Upper lobe of left lung (tissue), 4 donors: ENCODE measurements around the gene CACNA1A.

Source experiments
- CTCF ChIP-seq, 6 experiments: fragments of 450-650 bp in 4 of 6; fragments of 200-600 bp in 2 of 6; sonication (generic) in 2 of 6; IDR thresholded peaks; one replicate each; pipeline ENCODE4 v1.5.1; 2016 to 2019; ENCODE audit warnings: antibody characterized with exemption in 6 of 6
- POLR2A ChIP-seq, 4 donors: fragments of 450-650 bp; IDR thresholded peaks; one replicate each; pipeline ENCODE4 v1.5.1; 2016 to 2017; ENCODE audit warnings: antibody characterized with exemption in 4 of 4, mild to moderate bottlenecking in 2 of 4

DNA sequence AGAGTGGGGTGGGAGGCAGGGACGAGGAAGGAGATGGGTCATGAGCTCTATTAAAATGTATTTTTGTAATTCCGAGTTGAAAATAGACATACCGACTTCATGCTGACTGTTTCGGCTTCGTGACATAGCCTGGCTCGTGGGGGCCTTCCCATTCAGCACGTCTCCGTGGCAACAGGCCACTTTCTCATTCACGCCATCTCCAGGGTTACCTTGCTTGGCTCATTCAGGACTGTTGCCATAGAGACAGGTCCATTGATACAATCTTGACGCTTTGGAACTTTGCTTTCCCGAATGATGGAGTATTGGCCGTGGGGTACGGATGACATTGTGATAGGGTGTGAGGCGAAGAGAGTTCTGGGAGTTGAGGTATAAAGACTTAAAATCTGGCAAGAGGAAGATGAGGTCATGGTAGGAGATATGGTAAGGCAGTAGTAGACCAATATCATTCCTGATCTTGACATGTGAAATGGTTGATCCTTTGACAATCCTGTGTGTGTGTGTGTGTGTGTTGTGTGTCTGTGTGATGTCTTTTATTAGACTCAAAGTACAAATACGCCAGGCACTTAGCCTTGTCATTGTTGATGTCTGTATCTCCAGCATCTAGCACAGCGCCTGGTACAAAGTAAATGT, 97.3 kb downstream of the CACNA1A start:
- no peak for TF ChIP-seq CTCF (IDR thresholded peaks at IDR 0.05)
- TF ChIP-seq POLR2A (IDR thresholded peaks at IDR 0.05), result no peak
